Measurements from ENCODE around the gene DNAI1.

The DNAI1 gene

GRCh38 chr9:34514401-34514800 lies 55.8 kb downstream of the DNAI1 start:
- H2AFZ ChIP-seq (ENCODE audit: low read depth, low read length, severe bottlenecking): no peak overlapping the region
- no peaks in the 10 kb centered on the region for H4K20me1 ChIP-seq (ENCODE audit: low read depth, low read length)
- no peak overlapping the region for H3K9ac ChIP-seq (ENCODE audit: low read length)
- H3K9me2 ChIP-seq (replicated peaks; ENCODE audit: insufficient read depth, low read length): no peaks in the 10 kb centered on the region
- no peaks in the 10 kb centered on the region for H3K27me3 ChIP-seq (ENCODE audit: low read length)
- no peak for TF ChIP-seq EZH2phosphoT487 (conservative IDR thresholded peaks at IDR 0.05; ENCODE audit: low read length)
- TF ChIP-seq CTCF (IDR thresholded peaks at IDR 0.05; ENCODE audit: insufficient read depth, low read length, poor library complexity, severe bottlenecking): no peak
- no peak overlapping the region for H3K4me3 ChIP-seq (ENCODE audit: insufficient read depth, low read length, poor library complexity, severe bottlenecking)
- no peak overlapping the region for H3K4me2 ChIP-seq (ENCODE audit: low read depth, low read length, poor library complexity, severe bottlenecking)
- no peaks in the 10 kb centered on the region for H3K9me3 ChIP-seq (ENCODE audit: insufficient read depth, low read length)
- no peaks in the 10 kb centered on the region for H3K79me2 ChIP-seq (ENCODE audit: insufficient read depth, low read length)
- no peak overlapping the region for H3K27ac ChIP-seq (ENCODE audit: low read depth, low read length)
- no peaks in the 10 kb centered on the region for H3K36me3 ChIP-seq (ENCODE audit: low read length)
- H3F3A ChIP-seq (ENCODE audit: insufficient read depth): no peaks in the 10 kb centered on the region

- no peak overlapping the region for H3K9ac ChIP-seq (ENCODE audit: low read length)
- H4K20me1 ChIP-seq (ENCODE audit: low read depth, low read length): no peaks in the 10 kb centered on the region
- H3K79me2 ChIP-seq (ENCODE audit: insufficient read depth, low read length): no peaks in the 10 kb centered on the region
- H3K9me3 ChIP-seq (ENCODE audit: insufficient read depth, low read length): no peaks in the 10 kb centered on the region
- H3F3A ChIP-seq (ENCODE audit: insufficient read depth): no peaks in the 10 kb centered on the region
- H3K4me3 ChIP-seq (ENCODE audit: insufficient read depth, low read length, poor library complexity, severe bottlenecking): no peak overlapping the region
- no peaks in the 10 kb centered on the region for H3K27me3 ChIP-seq (ENCODE audit: low read length)
- no peak overlapping the region for H3K27ac ChIP-seq (ENCODE audit: low read depth, low read length)
- H3K36me3 ChIP-seq (ENCODE audit: low read length): no peaks in the 10 kb centered on the region
- H3K4me2 ChIP-seq (ENCODE audit: low read depth, low read length, poor library complexity, severe bottlenecking): no peak overlapping the region
- TF ChIP-seq EZH2phosphoT487 (conservative IDR thresholded peaks at IDR 0.05; ENCODE audit: low read length) (no peak), CTCF (IDR thresholded peaks at IDR 0.05; ENCODE audit: insufficient read depth, low read length, poor library complexity, severe bottlenecking) (no peak)
- H3K9me2 ChIP-seq (replicated peaks; ENCODE audit: insufficient read depth, low read length): no peaks in the 10 kb centered on the region
- no peak overlapping the region for H2AFZ ChIP-seq (ENCODE audit: low read depth, low read length, severe bottlenecking)
Observed at GRCh38 chr9:34514816-34515215, 56.2 kb downstream of the DNAI1 start.

- H3K9me2 ChIP-seq (replicated peaks; ENCODE audit: insufficient read depth, low read length): no peaks in the 10 kb centered on the region
- H3K9ac ChIP-seq (ENCODE audit: low read length): no peak overlapping the region
- no peak for TF ChIP-seq EZH2phosphoT487 (conservative IDR thresholded peaks at IDR 0.05; ENCODE audit: low read length)
- no peak overlapping the region for H3K4me2 ChIP-seq (ENCODE audit: low read depth, low read length, poor library complexity, severe bottlenecking)
- no peaks in the 10 kb centered on the region for H3F3A ChIP-seq (ENCODE audit: insufficient read depth)
- H3K4me3 ChIP-seq (ENCODE audit: insufficient read depth, low read length, poor library complexity, severe bottlenecking): no peak overlapping the region
- no peaks in the 10 kb centered on the region for H4K20me1 ChIP-seq (ENCODE audit: low read depth, low read length)
- no peaks in the 10 kb centered on the region for H3K79me2 ChIP-seq (ENCODE audit: insufficient read depth, low read length)
- H3K9me3 ChIP-seq (ENCODE audit: insufficient read depth, low read length): no peaks in the 10 kb centered on the region
- no peaks in the 10 kb centered on the region for H3K27me3 ChIP-seq (ENCODE audit: low read length)
- H3K27ac ChIP-seq (ENCODE audit: low read depth, low read length): no peak overlapping the region
- no peak overlapping the region for H2AFZ ChIP-seq (ENCODE audit: low read depth, low read length, severe bottlenecking)
- no peaks in the 10 kb centered on the region for H3K36me3 ChIP-seq (ENCODE audit: low read length)
Observed at GRCh38 chr9:34515959-34516358, 57.4 kb downstream of the DNAI1 start.

GRCh38 chr9:34517185-34517584 lies 58.6 kb downstream of the DNAI1 start:
- Histone ChIP-seq H4K20me1 (ENCODE audit: low read depth, low read length) (no peaks in the 10 kb centered on the region), H3K79me2 (ENCODE audit: insufficient read depth, low read length) (no peaks in the 10 kb centered on the region), H3K4me3 (ENCODE audit: insufficient read depth, low read length, poor library complexity, severe bottlenecking) (no peak overlapping the region), H3K27ac (ENCODE audit: low read depth, low read length) (no peak overlapping the region), H3F3A (ENCODE audit: insufficient read depth) (no peaks in the 10 kb centered on the region), H3K9me3 (ENCODE audit: insufficient read depth, low read length) (no peaks in the 10 kb centered on the region), H3K4me2 (ENCODE audit: low read depth, low read length, poor library complexity, severe bottlenecking) (no peak overlapping the region), H3K36me3 (ENCODE audit: low read length) (no peaks in the 10 kb centered on the region), H3K27me3 (ENCODE audit: low read length) (no peaks in the 10 kb centered on the region), H3K9ac (ENCODE audit: low read length) (no peak overlapping the region), H3K9me2 (replicated peaks; ENCODE audit: insufficient read depth, low read length) (no peaks in the 10 kb centered on the region), H2AFZ (ENCODE audit: low read depth, low read length, severe bottlenecking) (no peak overlapping the region)
- TF ChIP-seq EZH2phosphoT487 (conservative IDR thresholded peaks at IDR 0.05; ENCODE audit: low read length) (no peak), CTCF (IDR thresholded peaks at IDR 0.05; ENCODE audit: insufficient read depth, low read length, poor library complexity, severe bottlenecking) (no peak)

Data from SU-DHL-6 (cell line).